Adrenal gland (tissue), 12 donors: ENCODE data around the gene HES3. TPM values are rescaled to one million over a fixed set of nuclear protein-coding genes. Genes with fewer than 3 reads are reported as not detected.

Experiments used
- DNase-seq, 7 donors: peaks; one replicate each; pipeline ENCODE4 v3.0.0-alpha.2; 2019 to 2020
- H3K27ac ChIP-seq, 5 donors: fragments of 200-600 bp; sonication (generic) in 4 of 5; 1 replicate in 3 of 5; 2 replicates in 2 of 5; pipeline versions ENCODE4 v1.5.1 to v1.8.0; 2016 to 2020; ENCODE audit warnings: mild to moderate bottlenecking in 1 of 5
- H3K27me3 ChIP-seq: fragments of 200-600 bp; 2 replicates; pipeline ENCODE4 v1.8.0; 2021
- H3K36me3 ChIP-seq, 2 donors: fragments of 200-600 bp; replicated peaks in 1 of 2; 1 replicate in 1 of 2; 2 replicates in 1 of 2; pipeline versions ENCODE4 v1.5.1 to v1.8.0; 2018 to 2022
- H3K4me1 ChIP-seq, 2 donors: fragments of 200-600 bp; replicated peaks in 1 of 2; 1 replicate in 1 of 2; 2 replicates in 1 of 2; pipeline versions ENCODE4 v1.5.1 to v1.8.0; 2018 to 2021
- H3K4me3 ChIP-seq, 4 donors: fragments of 200-600 bp; sonication (generic) in 3 of 4; one replicate each; pipeline ENCODE4 v1.5.1; 2016 to 2018
- H3K9me3 ChIP-seq, 3 donors: fragments of 200-600 bp; sonication (generic) in 1 of 3; replicated peaks in 1 of 3; 1 replicate in 2 of 3; 2 replicates in 1 of 3; pipeline versions ENCODE4 v1.5.1 to v1.8.0; 2016 to 2021
- CTCF ChIP-seq, 6 experiments: fragments of 450-650 bp in 4 of 6; fragments of 200-600 bp in 2 of 6; sonication (generic) in 1 of 6; IDR thresholded peaks; 1 replicate in 5 of 6; 2 replicates in 1 of 6; pipeline versions ENCODE4 v1.5.1 to v1.8.0; 2016 to 2021; ENCODE audit warnings: antibody characterized with exemption in 6 of 6, mild to moderate bottlenecking in 2 of 6, moderate library complexity in 1 of 6
- POLR2A ChIP-seq, 2 donors: fragments of 450-650 bp; IDR thresholded peaks; one replicate each; pipeline ENCODE4 v1.6.1; 2017; ENCODE audit warnings: antibody characterized with exemption in 2 of 2, mild to moderate bottlenecking in 2 of 2, moderate library complexity in 1 of 2
- WGBS, 4 donors: extraction: QIAGEN DNeasy Blood & Tissue Kit in 2 of 4; methylation state at CpG; one replicate each; pipeline versions ENCODE4 v1.1.5 to v1.1.7; 2013 to 2017; 5-methylcytosine and 5-hydroxymethylcytosine counted together
- intact Hi-C, 2 donors: fragments of 100-400 bp; cut with DNase I; formaldehyde crosslinking; loops; one replicate each; pipeline versions ENCODE4 v1.14.1 to v1.15.0; 2022 to 2023
- polyA plus RNA-seq, 3 donors: library from polyadenylated mRNA; stranded (reverse); fragments of 200-250 nt in 2 of 3; fragments of 350-450 nt in 1 of 3; fragmentation: Illumina TruSeq in 1 of 3; extraction: RNeasy Lipid Tissue Mini Kit (QIAGEN cat#74804) in 1 of 3; gene quantifications; one replicate each; pipeline ENCODE4 v1.2.3, GENCODE V29; 2013 to 2014
- total RNA-seq, 9 donors: library from RNA; depleted of rRNA in 4 of 9; stranded (reverse); fragments of >200 nt in 4 of 9; fragments of 120-200 nt in 1 of 9; fragmentation: NEBNext Ultra II Directional in 1 of 9; extraction: Animal tissue kit (Norgen Biotek cat#: 25700) in 1 of 9; gene quantifications; one replicate each; pipeline versions ENCODE4 v1.1.0 to v1.2.4, GENCODE V29; 2013 to 2023
- donor health status: healthy with polysubstance abuse.
- donor health status: Bipolar disorder and iron deficiency.
- donor health status: DM: yes; HTN: yes; CAD: no.
- donor health status: DM: no; HTN: no; CAD: no.
- donor health status: DM: no; HTN: no; CAD: no.
- donor health status: DM: yes; HTN: yes; CAD: no.

Gene HES3
- total and polyA plus RNA-seq, 12 donors: not detected

- no peak for DNase-seq
- Histone ChIP-seq H3K4me1 (peaks cover 0 to 5% of the 10 kb centered on the region in 2 donors), H3K36me3 (no peaks in the 10 kb centered on the region), H3K9me3 (no peaks in the 10 kb centered on the region), H3K4me3 (no peak overlapping the region), H3K27me3 (peaks cover 7% of the 10 kb centered on the region), H3K27ac (no peak overlapping the region)
- no peak for TF ChIP-seq CTCF (IDR thresholded peaks at IDR 0.05)
- TF ChIP-seq POLR2A (IDR thresholded peaks at IDR 0.05): no peak
- intact Hi-C loops: no loop called here
- WGBS, 4 donors: 82 to 97% (median 90%) methylated on average over 9 of the region's 9 CpGs
Observed at GRCh38 chr1:6253380-6253779, 9.4 kb downstream of the HES3 start.

- DNase-seq: no peak
- H3K4me3 ChIP-seq: no peak overlapping the region
- TF ChIP-seq POLR2A (IDR thresholded peaks at IDR 0.05): no peak
- TF ChIP-seq CTCF (IDR thresholded peaks at IDR 0.05): no peak
- no peaks in the 10 kb centered on the region for H3K36me3 ChIP-seq
- H3K27ac ChIP-seq: no peak overlapping the region
- intact Hi-C loops: no loop called here
- no peaks in the 10 kb centered on the region for H3K9me3 ChIP-seq
- WGBS, 4 donors: 80 to 90% (median 84%) methylated on average over 7 to 16 of the region's 16 CpGs
- no peaks in the 10 kb centered on the region for H3K4me1 ChIP-seq
- peaks cover 7% of the 10 kb centered on the region for H3K27me3 ChIP-seq
Observed at GRCh38 chr1:6254691-6255090, 10.7 kb downstream of the HES3 start.

- DNase-seq: no peak
- no peaks in the 10 kb centered on the region for H3K36me3 ChIP-seq
- intact Hi-C loops: no loop called here
- WGBS, 4 donors: 82 to 91% (median 87%) methylated on average over 8 to 13 of the region's 13 CpGs
- peaks cover 4 to 6% of the 10 kb centered on the region in 2 donors for H3K4me1 ChIP-seq
- no peak overlapping the region for H3K27ac ChIP-seq
- H3K27me3 ChIP-seq: no peaks in the 10 kb centered on the region
- no peak overlapping the region for H3K4me3 ChIP-seq
- no peaks in the 10 kb centered on the region for H3K9me3 ChIP-seq
- TF ChIP-seq CTCF (IDR thresholded peaks at IDR 0.05): no peak
- TF ChIP-seq POLR2A (IDR thresholded peaks at IDR 0.05): no peak
Observed at GRCh38 chr1:6256645-6257044, 12.7 kb downstream of the HES3 start.

- intact Hi-C loops: no loop called here
- 87 to 91% (median 91%) methylated on average over 5 to 8 of the region's 8 CpGs for WGBS, 4 donors
- H3K27ac ChIP-seq: no peak overlapping the region
Observed at GRCh38 chr1:6257541-6258069, 13.6 kb downstream of the HES3 start.

More at GRCh38 chr1:6257541-6258069, 13.6 kb downstream of the HES3 start:
- TF ChIP-seq POLR2A (IDR thresholded peaks at IDR 0.05) (no peak), CTCF (IDR thresholded peaks at IDR 0.05) (no peak)
- Histone ChIP-seq H3K27me3 (no peaks in the 10 kb centered on the region), H3K4me1 (peaks cover 4 to 6% of the 10 kb centered on the region in 2 donors), H3K4me3 (no peak overlapping the region), H3K9me3 (no peaks in the 10 kb centered on the region), H3K36me3 (no peaks in the 10 kb centered on the region)
- no peak for DNase-seq
